ENCODE measurements around the gene RAD18. TPM values are rescaled to one million over a fixed set of nuclear protein-coding genes. Genes with fewer than 3 reads are reported as not detected.
A peak's percentile ranks its signal among the peaks of the same experiment; 100 is the strongest.

The RAD18 gene
- total and polyA plus RNA-seq, 2 donors (not counting 1 experiment from before 2014, with no cell fraction given) = 4.8 to 21.3 TPM

- CTCF ChIA-PET = interaction anchor here (1.1 to 2.2 kb wide), 5 partner anchors 10 to 317 kb away, joined by 3 to 12 read pairs (median 5); no protein-coding TSS in a partner anchor
- H3K27ac Mint-ChIP-seq = no peak overlapping the region
- peak overlapping the region; percentile 52 for H3K4me3 Mint-ChIP-seq
- H3K9me3 Mint-ChIP-seq (ENCODE audit: insufficient read depth) = no peaks in the 10 kb centered on the region
- 27% methylated on average over 12 of the region's 15 CpGs for WGBS (ENCODE audit: insufficient coverage)
- H3K27me3 ChIP-seq (replicated peaks in 1 of 4; ENCODE audit: control extremely low read depth in 1 of 4, control insufficient read depth in 3 of 4, insufficient read depth in 4 of 4, low read length in 3 of 4) = peaks cover 0 to 2% (median 0%) of the 10 kb centered on the region in 4 experiments
- H4K20me1 ChIP-seq (ENCODE audit: control insufficient read depth, insufficient read depth, low read length, poor library complexity, severe bottlenecking) = no peaks in the 10 kb centered on the region
- H3K4me1 ChIP-seq (ENCODE audit: control insufficient read depth in 2 of 2, insufficient read depth in 2 of 2, low read length in 2 of 2) = peaks cover 0 to 6% of the 10 kb centered on the region in 2 donors
- peaks cover 0 to 3% (median 0%) of the 10 kb centered on the region in 3 donors for H3K9me3 ChIP-seq (ENCODE audit: control extremely low read depth in 1 of 3, control insufficient read depth in 2 of 3, insufficient read depth in 1 of 3, low read length in 2 of 3)
- DNase-seq = peak; percentile 55
- H3K4me2 ChIP-seq (replicated peaks; ENCODE audit: low read depth, low read length, poor library complexity, severe bottlenecking) = peak overlapping the region; percentile 27
- H3K4me3 ChIP-seq (ENCODE audit: control extremely low read depth in 1 of 5, extremely low read depth in 1 of 5, insufficient read depth in 1 of 5, low read depth in 2 of 5, low read length in 4 of 5) = no peak overlapping the region
- intact Hi-C loops (cut with micrococcal nuclease) = loop anchor here (5.0 kb wide), 1 partner anchor 314 kb away; no protein-coding TSS in a partner anchor
- peaks cover 6% of the 10 kb centered on the region for H3K4me1 Mint-ChIP-seq
- POLR2A ChIA-PET = no interaction called here
- no peak overlapping the region for H3K9ac ChIP-seq (ENCODE audit: low read length)
- no peak overlapping the region for H3K27ac ChIP-seq (ENCODE audit: low read length in 2 of 2)
- H3K27me3 Mint-ChIP-seq = peaks cover 6% of the 10 kb centered on the region
- TF ChIP-seq EZH2 (IDR thresholded peaks at IDR 0.05; ENCODE audit: borderline replicate concordance, insufficient read depth, low read depth, low read length, poor library complexity, severe bottlenecking) (no peak), CTCF (IDR thresholded peaks at IDR 0.05) (peak; percentile 79)
- H2AFZ ChIP-seq (ENCODE audit: insufficient read depth, low read depth, low read length, poor library complexity, severe bottlenecking) = peak overlapping the region; percentile 33
- H3K79me2 ChIP-seq (ENCODE audit: control insufficient read depth, insufficient read depth, low read length) = no peaks in the 10 kb centered on the region
- H3K36me3 ChIP-seq (replicated peaks in 1 of 2; ENCODE audit: control extremely low read depth in 1 of 2, control insufficient read depth in 1 of 2, extremely low read depth in 1 of 2, insufficient read depth in 2 of 2, low read length in 1 of 2) = no peaks in the 10 kb centered on the region
- ATAC-seq (ENCODE audit: low read depth) = peak; percentile 57
Measured at GRCh38 chr3:8987645-8988383, 24.5 kb upstream of the RAD18 start.

DNA sequence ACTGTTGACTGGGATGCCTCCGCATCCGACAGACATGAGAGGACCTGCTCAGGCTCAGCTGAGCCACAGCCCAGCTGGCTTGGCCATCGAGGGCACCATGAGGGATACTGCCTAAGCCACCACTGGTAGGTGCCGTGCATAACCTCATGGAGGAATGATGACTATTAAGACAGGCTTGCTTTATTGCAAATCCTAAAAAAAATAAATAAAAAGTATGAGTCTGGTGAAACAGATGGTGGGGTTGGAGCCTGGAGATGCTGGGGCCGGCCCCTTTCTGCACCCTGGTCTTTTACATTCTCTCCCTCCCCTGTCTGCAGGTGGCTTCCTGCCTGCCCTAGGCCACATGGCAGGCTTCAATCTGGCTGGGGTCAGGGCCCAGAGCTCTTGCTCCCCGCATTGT, 24.0 kb upstream of the RAD18 start:
- Histone ChIP-seq H3K9ac (ENCODE audit: low read length) (no peak overlapping the region), H4K20me1 (ENCODE audit: control insufficient read depth, insufficient read depth, low read length, poor library complexity, severe bottlenecking) (no peaks in the 10 kb centered on the region), H3K4me3 (ENCODE audit: control extremely low read depth in 1 of 5, extremely low read depth in 1 of 5, insufficient read depth in 1 of 5, low read depth in 2 of 5, low read length in 4 of 5) (no peak overlapping the region), H3K79me2 (ENCODE audit: control insufficient read depth, insufficient read depth, low read length) (no peaks in the 10 kb centered on the region), H3K36me3 (replicated peaks in 1 of 2; ENCODE audit: control extremely low read depth in 1 of 2, control insufficient read depth in 1 of 2, extremely low read depth in 1 of 2, insufficient read depth in 2 of 2, low read length in 1 of 2) (no peaks in the 10 kb centered on the region), H3K9me3 (ENCODE audit: control extremely low read depth in 1 of 3, control insufficient read depth in 2 of 3, insufficient read depth in 1 of 3, low read length in 2 of 3) (peaks cover 0 to 3% (median 0%) of the 10 kb centered on the region in 3 donors), H3K27ac (ENCODE audit: low read length in 2 of 2) (no peak overlapping the region), H3K4me1 (ENCODE audit: control insufficient read depth in 2 of 2, insufficient read depth in 2 of 2, low read length in 2 of 2) (peaks cover 0 to 6% of the 10 kb centered on the region in 2 donors), H3K4me2 (replicated peaks; ENCODE audit: low read depth, low read length, poor library complexity, severe bottlenecking) (no peak overlapping the region), H2AFZ (ENCODE audit: insufficient read depth, low read depth, low read length, poor library complexity, severe bottlenecking) (peak overlapping the region; percentile 33), H3K27me3 (replicated peaks in 1 of 4; ENCODE audit: control extremely low read depth in 1 of 4, control insufficient read depth in 3 of 4, insufficient read depth in 4 of 4, low read length in 3 of 4) (peaks cover 0 to 2% (median 0%) of the 10 kb centered on the region in 4 experiments)
- intact Hi-C loops (cut with micrococcal nuclease) = loop anchor here (5.0 kb wide), 1 partner anchor 315 kb away; no protein-coding TSS in a partner anchor
- ATAC-seq (ENCODE audit: low read depth) (no peak), DNase-seq (no peak)
- H3K9me3 Mint-ChIP-seq (ENCODE audit: insufficient read depth) = no peaks in the 10 kb centered on the region
- ChIA-PET POLR2A (no interaction called here), CTCF (interaction anchor here (1.1 to 2.2 kb wide), 4 partner anchors 10 to 317 kb away, joined by 3 to 12 read pairs (median 8); no protein-coding TSS in a partner anchor)
- H3K4me1 Mint-ChIP-seq = peaks cover 8% of the 10 kb centered on the region
- no peak overlapping the region for H3K27ac Mint-ChIP-seq
- no peak overlapping the region for H3K4me3 Mint-ChIP-seq
- WGBS (ENCODE audit: insufficient coverage) = 78% methylated on average over 5 of the region's 6 CpGs
- no peak for TF ChIP-seq CTCF (IDR thresholded peaks at IDR 0.05)
- TF ChIP-seq EZH2 (IDR thresholded peaks at IDR 0.05; ENCODE audit: borderline replicate concordance, insufficient read depth, low read depth, low read length, poor library complexity, severe bottlenecking) = no peak
- H3K27me3 Mint-ChIP-seq = peaks cover 8% of the 10 kb centered on the region
